Stomach (tissue), 9 donors: ENCODE measurements around the gene LILRB4. TPM values are rescaled to one million over a fixed set of nuclear protein-coding genes. Genes with fewer than 3 reads are reported as not detected.
"Not testable (repeated sequence)": the region's sequence is repeated elsewhere in the genome, so short reads cannot be mapped to it uniquely, and the experiment has no call there.

ENCODE experiments used
- DNase-seq, 2 donors: peaks; one replicate each; pipeline versions ENCODE4 v3.0.0 to v3.0.0-alpha.2; 2013 to 2019
- H3K27ac ChIP-seq, 5 donors: fragments of 200-600 bp in 4 of 5; sonication (generic) in 4 of 5; one replicate each; pipeline ENCODE4 v1.5.1; 2013 to 2019; ENCODE audit warnings: mild to moderate bottlenecking in 1 of 5, moderate library complexity in 1 of 5
- H3K27me3 ChIP-seq, 3 donors: fragments of 200-600 bp; sonication (generic); one replicate each; pipeline ENCODE4 v1.5.1; 2017 to 2019; ENCODE audit warnings: mixed run types in 1 of 3
- H3K36me3 ChIP-seq, 4 donors: fragments of 200-600 bp; sonication (generic); 1 replicate in 3 of 4; 2 replicates in 1 of 4; pipeline ENCODE4 v1.5.1; 2016 to 2019
- H3K4me1 ChIP-seq, 4 donors: fragments of 200-600 bp; sonication (generic); one replicate each; pipeline ENCODE4 v1.5.1; 2016 to 2019
- H3K4me3 ChIP-seq, 4 donors: fragments of 200-600 bp; sonication (generic) in 3 of 4; one replicate each; pipeline ENCODE4 v1.5.1; 2016 to 2019; ENCODE audit warnings: mild to moderate bottlenecking in 1 of 4
- H3K9me3 ChIP-seq, 4 donors: fragments of 200-600 bp; sonication (generic); one replicate each; pipeline ENCODE4 v1.5.1; 2016 to 2019
- CTCF ChIP-seq, 7 experiments: fragments of 450-650 bp in 4 of 7; fragments of 200-600 bp in 3 of 7; sonication (generic) in 3 of 7; IDR thresholded peaks; one replicate each; pipeline ENCODE4 v1.5.1; 2016 to 2019; ENCODE audit warnings: antibody characterized with exemption in 7 of 7, control low read depth in 2 of 7, mild to moderate bottlenecking in 1 of 7
- EP300 ChIP-seq: sonication (generic); formaldehyde crosslinking; IDR thresholded peaks from one replicate; pipeline ENCODE4 v1.6.1; 2017; ENCODE audit warnings: antibody characterized with exemption
- POLR2A ChIP-seq, 4 donors: fragments of 450-650 bp; IDR thresholded peaks; one replicate each; pipeline ENCODE4 v1.6.1; 2016; ENCODE audit warnings: antibody characterized with exemption in 4 of 4, control low read depth in 2 of 4, mild to moderate bottlenecking in 1 of 4, moderate library complexity in 1 of 4
- POLR2AphosphoS5 ChIP-seq, 3 donors: sonication (generic); formaldehyde crosslinking; IDR thresholded peaks; one replicate each; pipeline ENCODE4 v1.6.1; 2016; ENCODE audit warnings: antibody characterized with exemption in 3 of 3
- WGBS, 5 donors: extraction: QIAGEN DNeasy Blood & Tissue Kit in 3 of 5; methylation state at CpG; one replicate each; pipeline versions ENCODE4 v1.1.5 to v1.1.7; 2013 to 2018; 5-methylcytosine and 5-hydroxymethylcytosine counted together
- intact Hi-C: fragments of 100-400 bp; cut with DNase I; formaldehyde crosslinking; loops from one replicate; pipeline ENCODE4 v1.15.1; 2023; ENCODE audit warnings: low total_unique reads
- polyA plus RNA-seq, 3 donors: library from polyadenylated mRNA; stranded (reverse); fragments of 200-250 nt; gene quantifications; one replicate each; pipeline ENCODE4 v1.2.3, GENCODE V29; 2013
- total RNA-seq, 5 donors: library from RNA; depleted of rRNA; stranded (reverse); fragments of >200 nt; gene quantifications; one replicate each; pipeline versions ENCODE4 v1.1.0 to v1.2.3, GENCODE V29; 2014 to 2016
- donor health status: healthy with polysubstance abuse.
- donor health status: Bipolar disorder and iron deficiency.
- donor health status: healthy.

LILRB4 gene
- total and polyA plus RNA-seq, 8 donors, result 0.61 to 12.2 (median 0.91) TPM; not detected in 2

DNA sequence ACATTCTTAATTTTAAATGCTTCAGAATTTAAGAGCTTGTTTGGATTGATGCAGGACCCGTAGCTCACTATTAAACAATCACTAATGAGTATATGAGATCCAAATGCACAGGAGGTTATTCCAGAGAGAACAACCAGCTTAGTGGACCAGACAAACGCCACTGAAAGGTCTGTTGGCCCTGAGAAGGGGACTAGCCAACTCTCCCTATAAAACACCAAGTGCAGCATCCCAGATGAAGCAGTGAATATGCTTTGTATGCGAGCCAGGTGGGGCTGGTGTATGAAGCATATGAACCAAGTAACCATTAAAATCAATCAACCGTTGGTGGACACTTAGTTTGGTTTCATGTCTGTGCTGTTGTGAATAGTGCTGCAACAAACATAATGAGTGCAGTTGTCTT lies 42.3 kb upstream of the LILRB4 start:
- H3K4me3 ChIP-seq, result no peak overlapping the region
- no peak for DNase-seq
- H3K4me1 ChIP-seq, result no peaks in the 10 kb centered on the region
- WGBS, 5 donors, result 68 to 72% (median 71%) methylated on average over 4 of the region's 4 CpGs
- H3K9me3 ChIP-seq, result peaks cover 0 to 3% (median 1%) of the 10 kb centered on the region in 4 donors
- H3K36me3 ChIP-seq, result no peaks in the 10 kb centered on the region
- peaks cover 0 to 6% (median 0%) of the 10 kb centered on the region in 3 donors for H3K27me3 ChIP-seq
- no peak overlapping the region for H3K27ac ChIP-seq
- intact Hi-C loops, result no loop called here
- TF ChIP-seq CTCF (IDR thresholded peaks at IDR 0.05) (no peak), POLR2A (IDR thresholded peaks at IDR 0.05) (no peak), POLR2AphosphoS5 (IDR thresholded peaks at IDR 0.05) (no peak), EP300 (no peak)

GRCh38 chr19:54622431-54622830 lies 40.4 kb upstream of the LILRB4 start:
- no peak overlapping the region for H3K4me3 ChIP-seq
- H3K27me3 ChIP-seq, result peaks cover 0 to 14% (median 0%) of the 10 kb centered on the region in 3 donors
- no peak overlapping the region for H3K27ac ChIP-seq
- intact Hi-C loops, result no loop called here
- H3K9me3 ChIP-seq, result peaks cover 0 to 9% (median 2%) of the 10 kb centered on the region in 4 donors
- no peaks in the 10 kb centered on the region for H3K36me3 ChIP-seq
- no peak for DNase-seq
- WGBS, 5 donors, result 53 to 66% (median 60%) methylated on average over 4 of the region's 4 CpGs
- no peaks in the 10 kb centered on the region for H3K4me1 ChIP-seq
- TF ChIP-seq POLR2A (IDR thresholded peaks at IDR 0.05) (no peak), POLR2AphosphoS5 (IDR thresholded peaks at IDR 0.05) (no peak), EP300 (no peak)

DNA sequence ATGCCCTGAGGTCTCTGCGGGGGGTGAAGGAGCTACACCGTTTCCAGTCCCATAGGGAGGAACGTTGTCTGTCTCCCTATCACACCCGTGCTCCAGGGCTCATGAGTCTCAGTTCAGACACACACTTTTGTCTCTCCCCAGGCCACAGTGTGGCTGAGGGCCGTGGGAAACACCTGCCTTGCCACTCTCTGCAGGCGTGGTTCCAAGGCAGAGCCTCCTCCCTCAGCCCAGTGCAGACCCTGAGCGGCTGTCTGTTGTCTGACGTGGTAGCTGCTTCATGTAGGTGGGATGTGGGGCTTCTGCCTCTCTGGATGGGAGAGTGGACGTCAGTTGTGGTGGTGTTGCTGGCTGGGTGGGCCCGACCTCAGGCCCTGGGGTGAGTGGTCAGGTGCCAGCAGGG lies 38.6 kb upstream of the LILRB4 start:
- H3K4me3 ChIP-seq, H3K27ac ChIP-seq, H3K9me3 ChIP-seq, H3K4me1 ChIP-seq, intact Hi-C loops, DNase-seq, H3K36me3 ChIP-seq: not testable (repeated sequence)
- WGBS, 5 donors, result 68 to 94% (median 75%) methylated on average over 3 to 10 of the region's 10 CpGs; no CpG with 5 or more reads in 1 of the 5 donors
- H3K27me3 ChIP-seq, result peaks cover 0 to 18% (median 0%) of the 10 kb centered on the region in 3 donors

DNA sequence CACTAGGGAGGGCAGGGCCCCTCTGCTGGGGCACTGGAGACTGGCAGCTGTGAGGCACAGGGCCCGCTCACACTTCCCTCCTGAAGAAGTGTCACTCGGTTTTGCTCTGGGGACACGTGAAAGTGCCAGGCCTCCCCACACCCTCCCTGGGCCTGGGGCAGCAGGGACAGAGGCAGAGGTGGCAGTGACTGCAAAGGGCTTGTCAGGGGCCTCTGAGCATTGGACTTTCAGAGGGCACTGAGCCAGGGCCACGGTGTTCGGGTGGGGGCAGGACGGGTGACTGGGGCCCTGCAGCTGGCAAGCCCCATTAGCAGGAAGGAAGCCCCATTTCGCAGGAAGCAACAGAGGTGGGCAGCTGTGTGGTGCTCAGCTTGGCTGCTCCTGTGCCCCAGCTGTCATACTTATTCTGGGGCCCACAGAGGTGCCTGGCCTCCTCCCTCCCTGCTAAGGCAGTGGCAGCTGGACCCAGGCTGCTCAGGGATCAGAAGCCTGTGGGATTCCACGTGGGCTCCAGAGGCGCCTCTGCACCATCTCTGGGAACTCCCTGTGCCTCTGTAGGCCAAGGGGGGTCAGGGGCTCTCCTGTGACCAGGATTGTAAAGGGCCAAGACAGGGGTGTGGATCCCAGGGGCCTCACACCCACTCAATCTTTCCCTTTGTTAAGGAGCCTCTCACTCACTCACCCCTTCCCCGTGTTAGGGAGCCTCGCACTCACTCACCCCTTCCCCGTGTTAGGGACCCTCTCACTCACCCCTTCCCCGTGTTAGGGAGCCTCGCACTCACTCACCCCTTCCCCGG lies 37.7 kb upstream of the LILRB4 start:
- H3K27ac ChIP-seq, H3K4me3 ChIP-seq, H3K9me3 ChIP-seq, H3K4me1 ChIP-seq, intact Hi-C loops, H3K36me3 ChIP-seq, DNase-seq: not testable (repeated sequence)
- 64 to 95% (median 77%) methylated on average over 6 to 13 of the region's 15 CpGs for WGBS, 5 donors
- peaks cover 0 to 25% (median 0%) of the 10 kb centered on the region in 3 donors for H3K27me3 ChIP-seq

DNA sequence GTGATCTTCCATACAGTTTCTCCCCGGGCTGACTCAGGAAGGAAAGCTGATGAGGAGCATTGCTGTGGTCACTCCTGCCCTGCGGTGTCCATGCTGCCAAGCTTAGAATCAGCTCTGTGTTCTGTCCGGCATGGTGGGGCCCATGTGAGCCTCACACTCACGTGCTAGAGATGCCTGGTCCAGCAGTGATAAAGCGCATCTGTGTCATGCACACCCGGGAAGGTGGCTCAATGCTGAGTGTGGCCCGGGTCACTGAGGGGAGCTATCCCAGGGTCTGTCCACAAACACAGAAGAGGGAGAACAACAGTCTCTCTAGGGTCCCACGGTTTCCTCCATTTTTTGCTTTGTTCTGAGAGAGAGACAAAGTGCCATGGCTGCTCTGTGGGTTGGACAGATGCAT lies 36.0 kb upstream of the LILRB4 start:
- Histone ChIP-seq H3K27me3 (peaks cover 0 to 33% (median 0%) of the 10 kb centered on the region in 3 donors), H3K9me3 (peaks cover 0 to 10% (median 2%) of the 10 kb centered on the region in 4 donors), H3K4me3 (no peak overlapping the region), H3K4me1 (peaks cover 0 to 6% (median 3%) of the 10 kb centered on the region in 4 donors), H3K27ac (no peak overlapping the region), H3K36me3 (no peaks in the 10 kb centered on the region)
- intact Hi-C loops, result no loop called here
- WGBS, 5 donors, result 83 to 86% (median 84%) methylated on average over 6 to 8 of the region's 8 CpGs
- no peak for DNase-seq
- TF ChIP-seq POLR2AphosphoS5 (IDR thresholded peaks at IDR 0.05), result no peak
- no peak for TF ChIP-seq POLR2A (IDR thresholded peaks at IDR 0.05)
- TF ChIP-seq EP300, result no peak
- no peak for TF ChIP-seq CTCF (IDR thresholded peaks at IDR 0.05)

- Histone ChIP-seq H3K27ac (peak overlapping the region in 2 of 5 donors; percentile 40 to 73), H3K27me3 (peaks cover 0 to 44% (median 0%) of the 10 kb centered on the region in 3 donors)
- peak in 1 of 2 donors; percentile 25 for DNase-seq
- H3K4me1 ChIP-seq, H3K36me3 ChIP-seq, H3K9me3 ChIP-seq, H3K4me3 ChIP-seq, intact Hi-C loops: not testable (repeated sequence)
- TF ChIP-seq POLR2AphosphoS5 (IDR thresholded peaks at IDR 0.05), result peak in 1 of 3 donors; percentile 30
- 13 to 34% (median 15%) methylated on average over 4 of the region's 4 CpGs for WGBS, 5 donors
These were observed 34.9 kb upstream of the LILRB4 start for GRCh38 chr19:54627912-54628311.

DNA sequence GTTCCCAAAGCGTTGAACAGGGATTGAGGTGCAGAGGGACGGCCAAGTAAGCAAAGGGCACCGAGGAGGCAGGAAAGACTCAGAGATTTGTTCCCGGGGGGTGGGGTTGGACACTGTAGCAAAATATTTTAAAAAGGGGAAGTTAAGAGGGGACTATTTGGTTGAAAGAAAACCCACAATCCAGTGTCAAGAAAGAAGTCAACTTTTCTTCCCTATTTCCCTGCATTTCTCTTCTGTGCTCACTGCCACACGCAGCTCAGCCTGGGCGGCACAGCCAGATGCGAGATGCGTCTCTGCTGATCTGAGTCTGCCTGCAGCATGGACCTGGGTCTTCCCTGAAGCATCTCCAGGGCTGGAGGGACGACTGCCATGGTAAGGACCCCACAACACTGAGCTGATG lies 32.5 kb upstream of the LILRB4 start, which contains the start of gene LILRB1:
TSS of gene LILRB1 (plus strand) at position 223 of the 400 bp plus-strand sequence. CDS start 590 bp downstream, outside the sequence.
- WGBS, 5 donors, result 63 to 79% (median 67%) methylated on average over 9 of the region's 9 CpGs
- DNase-seq, H3K9me3 ChIP-seq, H3K27ac ChIP-seq, H3K36me3 ChIP-seq, intact Hi-C loops, H3K4me1 ChIP-seq: not testable (repeated sequence)
- peaks cover 0 to 63% (median 0%) of the 10 kb centered on the region in 3 donors for H3K27me3 ChIP-seq
- peak within 1 kb of the TSS in 2 of 4 donors; percentile 7 to 22 for H3K4me3 ChIP-seq
